ENCODE measurements around the gene NACC1.

The NACC1 gene

GRCh38 chr19:13162724-13163608, 44.9 kb downstream of the NACC1 start (continued):
- TF ChIP-seq, protein P1, sequence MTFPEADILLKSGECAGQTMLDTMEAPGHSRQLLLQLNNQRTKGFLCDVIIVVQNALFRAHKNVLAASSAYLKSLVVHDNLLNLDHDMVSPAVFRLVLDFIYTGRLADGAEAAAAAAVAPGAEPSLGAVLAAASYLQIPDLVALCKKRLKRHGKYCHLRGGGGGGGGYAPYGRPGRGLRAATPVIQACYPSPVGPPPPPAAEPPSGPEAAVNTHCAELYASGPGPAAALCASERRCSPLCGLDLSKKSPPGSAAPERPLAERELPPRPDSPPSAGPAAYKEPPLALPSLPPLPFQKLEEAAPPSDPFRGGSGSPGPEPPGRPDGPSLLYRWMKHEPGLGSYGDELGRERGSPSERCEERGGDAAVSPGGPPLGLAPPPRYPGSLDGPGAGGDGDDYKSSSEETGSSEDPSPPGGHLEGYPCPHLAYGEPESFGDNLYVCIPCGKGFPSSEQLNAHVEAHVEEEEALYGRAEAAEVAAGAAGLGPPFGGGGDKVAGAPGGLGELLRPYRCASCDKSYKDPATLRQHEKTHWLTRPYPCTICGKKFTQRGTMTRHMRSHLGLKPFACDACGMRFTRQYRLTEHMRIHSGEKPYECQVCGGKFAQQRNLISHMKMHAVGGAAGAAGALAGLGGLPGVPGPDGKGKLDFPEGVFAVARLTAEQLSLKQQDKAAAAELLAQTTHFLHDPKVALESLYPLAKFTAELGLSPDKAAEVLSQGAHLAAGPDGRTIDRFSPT (tag by site-specific recombination; IDR thresholded peaks at IDR 0.05) = 0 out of 2 replicates have a peak, but pooled peaks have one; percentile 22
- TF ChIP-seq KLF10 (tag by site-specific recombination; IDR thresholded peaks at IDR 0.05) (peak; percentile 91), ZBTB44 (tag by site-specific recombination; IDR thresholded peaks at IDR 0.05) (0 out of 2 replicates have a peak, but pooled peaks have one; percentile 60), ZFHX2 (tag by site-specific recombination; conservative IDR thresholded peaks at IDR 0.05) (peak; percentile 98), FEZF1 (tag by site-specific recombination; IDR thresholded peaks at IDR 0.05) (no peak), ZNF561 (tag by site-specific recombination; IDR thresholded peaks at IDR 0.05; ENCODE audit: borderline replicate concordance) (peak; percentile 53; the same call in 1 of the 2 replicates), ZBTB17 (tag by site-specific recombination; IDR thresholded peaks at IDR 0.05) (peak; percentile 70), MZF1 (tag by site-specific recombination; IDR thresholded peaks at IDR 0.05; ENCODE audit: borderline replicate concordance) (peak; percentile 96), ZNF2 (tag by site-specific recombination; IDR thresholded peaks at IDR 0.05) (peak; percentile 60), ZNF121 (tag by site-specific recombination; IDR thresholded peaks at IDR 0.05) (no peak), ZNF843 (tag by site-specific recombination; IDR thresholded peaks at IDR 0.05) (no peak), ZNF449 (tag by site-specific recombination; IDR thresholded peaks at IDR 0.05) (no peak), HOXA7 (CRISPR knock-in tag; IDR thresholded peaks at IDR 0.05; ENCODE audit: borderline replicate concordance) (no peak), ZNF341 (tag by site-specific recombination; IDR thresholded peaks at IDR 0.05; ENCODE audit: low read depth) (peak; percentile 93), KLF9 (tag by site-specific recombination; IDR thresholded peaks at IDR 0.05; ENCODE audit: low read depth) (peak; percentile 98), ZBTB6 (tag by site-specific recombination; IDR thresholded peaks at IDR 0.05) (no peak), ZBTB7A (tag by site-specific recombination; IDR thresholded peaks at IDR 0.05; ENCODE audit: low read depth) (no peak), ZEB2 (tag by site-specific recombination; IDR thresholded peaks at IDR 0.05) (peak; percentile 60; the same call in 1 of the 2 replicates), ZNF324 (tag by site-specific recombination; IDR thresholded peaks at IDR 0.05) (no peak), EGR2 (tag by site-specific recombination; IDR thresholded peaks at IDR 0.05; ENCODE audit: low read depth) (peak; percentile 94), ZNF211 (tag by site-specific recombination; IDR thresholded peaks at IDR 0.05; ENCODE audit: low read depth) (no peak), ZBTB8A (tag by site-specific recombination; IDR thresholded peaks at IDR 0.05) (peak; percentile 34; the same call in 1 of the 2 replicates), SCRT1 (tag by site-specific recombination; IDR thresholded peaks at IDR 0.05; ENCODE audit: borderline replicate concordance) (no peak), ZNF302 (tag by site-specific recombination; IDR thresholded peaks at IDR 0.05; ENCODE audit: low read depth) (no peak), ZNF600 (tag by site-specific recombination; IDR thresholded peaks at IDR 0.05) (peak; percentile 96)
- TF ChIP-seq, protein P2, sequence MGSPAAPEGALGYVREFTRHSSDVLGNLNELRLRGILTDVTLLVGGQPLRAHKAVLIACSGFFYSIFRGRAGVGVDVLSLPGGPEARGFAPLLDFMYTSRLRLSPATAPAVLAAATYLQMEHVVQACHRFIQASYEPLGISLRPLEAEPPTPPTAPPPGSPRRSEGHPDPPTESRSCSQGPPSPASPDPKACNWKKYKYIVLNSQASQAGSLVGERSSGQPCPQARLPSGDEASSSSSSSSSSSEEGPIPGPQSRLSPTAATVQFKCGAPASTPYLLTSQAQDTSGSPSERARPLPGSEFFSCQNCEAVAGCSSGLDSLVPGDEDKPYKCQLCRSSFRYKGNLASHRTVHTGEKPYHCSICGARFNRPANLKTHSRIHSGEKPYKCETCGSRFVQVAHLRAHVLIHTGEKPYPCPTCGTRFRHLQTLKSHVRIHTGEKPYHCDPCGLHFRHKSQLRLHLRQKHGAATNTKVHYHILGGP (tag by site-specific recombination; IDR thresholded peaks at IDR 0.05) = peak; percentile 83
- TF ChIP-seq, protein P3, sequence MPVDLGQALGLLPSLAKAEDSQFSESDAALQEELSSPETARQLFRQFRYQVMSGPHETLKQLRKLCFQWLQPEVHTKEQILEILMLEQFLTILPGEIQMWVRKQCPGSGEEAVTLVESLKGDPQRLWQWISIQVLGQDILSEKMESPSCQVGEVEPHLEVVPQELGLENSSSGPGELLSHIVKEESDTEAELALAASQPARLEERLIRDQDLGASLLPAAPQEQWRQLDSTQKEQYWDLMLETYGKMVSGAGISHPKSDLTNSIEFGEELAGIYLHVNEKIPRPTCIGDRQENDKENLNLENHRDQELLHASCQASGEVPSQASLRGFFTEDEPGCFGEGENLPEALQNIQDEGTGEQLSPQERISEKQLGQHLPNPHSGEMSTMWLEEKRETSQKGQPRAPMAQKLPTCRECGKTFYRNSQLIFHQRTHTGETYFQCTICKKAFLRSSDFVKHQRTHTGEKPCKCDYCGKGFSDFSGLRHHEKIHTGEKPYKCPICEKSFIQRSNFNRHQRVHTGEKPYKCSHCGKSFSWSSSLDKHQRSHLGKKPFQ (tag by site-specific recombination; IDR thresholded peaks at IDR 0.05) = no peak
- TF ChIP-seq, protein P4, sequence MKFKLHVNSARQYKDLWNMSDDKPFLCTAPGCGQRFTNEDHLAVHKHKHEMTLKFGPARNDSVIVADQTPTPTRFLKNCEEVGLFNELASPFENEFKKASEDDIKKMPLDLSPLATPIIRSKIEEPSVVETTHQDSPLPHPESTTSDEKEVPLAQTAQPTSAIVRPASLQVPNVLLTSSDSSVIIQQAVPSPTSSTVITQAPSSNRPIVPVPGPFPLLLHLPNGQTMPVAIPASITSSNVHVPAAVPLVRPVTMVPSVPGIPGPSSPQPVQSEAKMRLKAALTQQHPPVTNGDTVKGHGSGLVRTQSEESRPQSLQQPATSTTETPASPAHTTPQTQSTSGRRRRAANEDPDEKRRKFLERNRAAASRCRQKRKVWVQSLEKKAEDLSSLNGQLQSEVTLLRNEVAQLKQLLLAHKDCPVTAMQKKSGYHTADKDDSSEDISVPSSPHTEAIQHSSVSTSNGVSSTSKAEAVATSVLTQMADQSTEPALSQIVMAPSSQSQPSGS (tag by site-specific recombination; IDR thresholded peaks at IDR 0.05; ENCODE audit: low read depth) = no peak
